GM12878 (cell line): ENCODE data around the gene PITPNC1. TPM values are rescaled to one million over a fixed set of nuclear protein-coding genes. Genes with fewer than 3 reads are reported as not detected.
A peak's percentile ranks its signal among the peaks of the same experiment; 100 is the strongest.

ENCODE experiments used
- ATAC-seq: fragments of 200-7000 bp; cut with Tn5 transposase; 3 replicates; pipeline ENCODE4 v1.9.1; 2020; ENCODE audit warnings: mild to moderate bottlenecking, moderate library complexity
- BruUV-seq: library from RNA; stranded (reverse); fragments of 400-500 nt; replicated peaks from 2 replicates; lab custom pipeline; 2021; lab: Mats Ljungman, UMichigan
- CTCF ChIA-PET: fragments of 300-600 bp; sonication (Branson Sonifier 250); formaldehyde crosslinking; extraction: SDS; loops from one replicate; lab custom pipeline; 2021; ENCODE audit warnings: inconsistent platforms; lab: Yijun Ruan, JAX
- POLR2A ChIA-PET: fragments of 350-600 bp; formaldehyde crosslinking; extraction: SDS; loops from one replicate; lab custom pipeline; 2021; ENCODE audit warnings: inconsistent platforms; lab: Charles Lee
- RAD21 ChIA-PET: fragments of 300-600 bp; sonication (Branson Sonifier 250); formaldehyde crosslinking; loops from one replicate; lab custom pipeline; 2023; ENCODE audit warnings: antibody characterized with exemption; ENCODE audit not compliant: unreplicated experiment; lab: Charles Lee
- SMC1A ChIA-PET: fragments of 300-600 bp; sonication (Branson Sonifier 250); formaldehyde crosslinking; loops from one replicate; lab custom pipeline; 2023; ENCODE audit not compliant: unreplicated experiment, uncharacterized antibody; lab: Charles Lee
- DNase-seq: peaks from one replicate; pipeline ENCODE4 v3.0.0-alpha.2; 2011; ENCODE audit warnings: low read depth, low spot score
- FAIRE-seq: peaks from 3 replicates; lab custom pipeline; 2011; peaks lifted over from hg19 to GRCh38; lab: Jason Lieb, UNC
- H2AFZ ChIP-seq: 2 replicates; pipeline ENCODE4 v1.6.0; 2011; ENCODE audit warnings: low read depth, low read length, control low read depth; ENCODE audit not compliant: control insufficient read depth
- H3K27ac ChIP-seq: 2 replicates; pipeline ENCODE4 v1.5.1; 2011; ENCODE audit warnings: control low read depth; ENCODE audit not compliant: control insufficient read depth, insufficient read depth
- H3K27me3 ChIP-seq, 2 experiments: replicated peaks in 1 of 2; 2 replicates each; pipeline versions ENCODE4 v1.6.0 to v1.6.1; 2011; ENCODE audit warnings: low read length in 1 of 2; ENCODE audit not compliant: control insufficient read depth in 2 of 2, insufficient read depth in 2 of 2
- H3K36me3 ChIP-seq, 2 experiments: 2 replicates each; pipeline ENCODE4 v1.5.1; 2011; ENCODE audit warnings: low read length in 1 of 2; ENCODE audit not compliant: control insufficient read depth in 2 of 2, insufficient read depth in 2 of 2
- H3K4me1 ChIP-seq: 2 replicates; pipeline ENCODE4 v1.6.1; 2011; ENCODE audit warnings: mild to moderate bottlenecking, low read length, moderate library complexity, mixed read lengths; ENCODE audit not compliant: control insufficient read depth, insufficient read depth
- H3K4me2 ChIP-seq: 2 replicates; pipeline ENCODE4 v1.6.0; 2011; ENCODE audit warnings: control low read depth; ENCODE audit not compliant: control insufficient read depth, insufficient read depth
- H3K4me3 ChIP-seq: fragments of 200-600 bp; sonication (generic); 2 replicates; pipeline ENCODE4 v1.5.1; 2016
- H3K79me2 ChIP-seq: 2 replicates; pipeline ENCODE4 v1.6.0; 2011; ENCODE audit warnings: low read length; ENCODE audit not compliant: control insufficient read depth, insufficient read depth
- H3K9ac ChIP-seq: 2 replicates; pipeline ENCODE4 v1.8.0; 2011; ENCODE audit warnings: low read length, control low read depth, mixed read lengths; ENCODE audit not compliant: control insufficient read depth, insufficient read depth
- H3K9me3 ChIP-seq: replicated peaks from 3 replicates; pipeline ENCODE4 v1.5.1; 2011; ENCODE audit warnings: mild to moderate bottlenecking, low read length; ENCODE audit not compliant: control insufficient read depth, insufficient read depth
- H4K20me1 ChIP-seq: 2 replicates; pipeline ENCODE4 v1.6.0; 2011; ENCODE audit not compliant: control insufficient read depth, insufficient read depth
- BCL11A ChIP-seq: IDR thresholded peaks from 2 replicates; pipeline ENCODE4 v1.6.1; 2011; ENCODE audit warnings: low read depth, low read length
- HDGF ChIP-seq: fragments of 450-650 bp; IDR thresholded peaks from 2 replicates; pipeline ENCODE4 v1.6.1; 2016; ENCODE audit warnings: antibody characterized with exemption
- MEF2B ChIP-seq: fragments of 450-650 bp; IDR thresholded peaks from 2 replicates; pipeline ENCODE4 v1.6.1; 2018; ENCODE audit warnings: mild to moderate bottlenecking, moderate library complexity; ENCODE audit not compliant: partially characterized antibody, poor library complexity, severe bottlenecking
- YY1 ChIP-seq: IDR thresholded peaks from 2 replicates; pipeline ENCODE4 v1.6.1; 2011; ENCODE audit warnings: low read depth, mild to moderate bottlenecking, low read length
- ZNF384 ChIP-seq: IDR thresholded peaks from 2 replicates; pipeline ENCODE4 v1.6.1; 2012; ENCODE audit warnings: low read depth, mild to moderate bottlenecking, low read length, improper control_type of control experiment, borderline replicate concordance
- WGBS: methylation state at CpG from one replicate; pipeline ENCODE4 v1.1.6; 2016; ENCODE audit warnings: low lambda C conversion rate; ENCODE audit not compliant: insufficient replicate concordance, insufficient coverage; ENCODE audit errors: missing lambda C conversion rate; 5-methylcytosine and 5-hydroxymethylcytosine counted together
- in situ Hi-C: fragments of 300-500 bp; cut with MboI; formaldehyde crosslinking; loops from 9 replicates; pipeline ENCODE4 v1.14.3; 2018; ENCODE audit warnings: mixed read lengths
- intact Hi-C: fragments of 100-400 bp; cut with micrococcal nuclease; formaldehyde crosslinking; loops from one replicate; pipeline ENCODE4 v1.14.2; 2022; ENCODE audit not compliant: unreplicated experiment
- polyA plus RNA-seq, 11 experiments: library from polyadenylated mRNA; depleted of rRNA in 4 of 11; unstranded in 6 of 11; stranded (reverse) in 5 of 11; fragments of >200 nt; fragmentation: Nextera tagmentation in 4 of 11; fragmentation: Illumina TruSeq in 1 of 11; extraction: Ambion mirVana in 4 of 11; extraction: Trizol in 1 of 11; gene quantifications; 1 replicate in 1 of 11; 2 replicates in 10 of 11; pipeline versions ENCODE4 v1.2.1 to v1.2.3, GENCODE V29; 2011 to 2016; ENCODE audit warnings: inconsistent platforms in 2 of 11, missing spikeins in 2 of 11, low read depth in 1 of 11
- total RNA-seq, 4 experiments: library from RNA; depleted of rRNA in 3 of 4; stranded (reverse); fragments of >200 nt in 3 of 4; fragmentation: Illumina TruSeq in 1 of 4; extraction: Trizol in 1 of 4; gene quantifications; 2 replicates each; pipeline versions ENCODE4 v1.2.1 to v1.2.3, GENCODE V29; 2013 to 2021
- TF ChIP-seq, protein P1 (sequence below): fragments of 450-650 bp; IDR thresholded peaks from 2 replicates; pipeline ENCODE4 v1.6.1; 2017; ENCODE audit warnings: mild to moderate bottlenecking, moderate library complexity
- TF ChIP-seq, protein P2 (sequence below): fragments of 450-650 bp; IDR thresholded peaks from 2 replicates; pipeline ENCODE4 v1.6.1; 2017; ENCODE audit warnings: mild to moderate bottlenecking, moderate library complexity

PITPNC1 gene
- total and polyA plus RNA-seq, 10 of the 15 experiments (the other 5 are each of a cell fraction or from before 2014, with no cell fraction given), result 12.2 to 62.4 (median 47.3) TPM

DNA sequence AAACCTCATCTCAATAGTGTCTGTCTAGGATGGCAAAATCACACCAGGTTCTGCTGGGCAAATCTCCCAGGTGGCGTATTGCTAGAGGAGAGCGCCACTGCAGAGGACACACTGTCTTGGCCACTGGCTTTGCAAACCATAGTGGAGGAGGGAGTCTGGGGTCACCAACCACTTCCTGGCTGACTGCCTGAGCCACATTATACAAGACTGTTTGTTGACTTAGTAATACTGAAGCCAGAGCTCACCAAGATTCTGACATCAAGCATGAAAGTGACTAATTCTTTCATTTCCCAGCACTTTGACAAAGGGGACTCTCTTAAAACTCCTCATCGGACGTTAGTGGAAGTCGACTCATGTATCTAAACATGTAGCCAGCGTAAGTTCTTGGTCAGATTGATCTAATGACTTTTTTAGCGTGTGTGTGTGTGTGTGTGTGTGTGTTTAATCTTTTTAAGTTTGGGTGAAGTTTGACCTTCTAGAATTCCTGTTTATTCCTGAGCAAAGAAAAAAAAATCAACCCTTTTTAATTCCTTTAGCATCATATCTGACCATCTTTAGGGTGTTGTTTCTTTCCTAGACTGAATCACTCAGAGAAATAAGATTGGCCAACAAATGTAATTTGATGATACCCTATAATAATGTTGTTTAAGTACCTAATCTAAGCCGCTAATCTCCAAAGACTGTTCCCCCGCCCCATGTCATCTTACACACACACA is 13.7 kb downstream of the PITPNC1 start (continued):
- TF ChIP-seq MEF2B (peak; percentile 39), HDGF (no peak)

DNA sequence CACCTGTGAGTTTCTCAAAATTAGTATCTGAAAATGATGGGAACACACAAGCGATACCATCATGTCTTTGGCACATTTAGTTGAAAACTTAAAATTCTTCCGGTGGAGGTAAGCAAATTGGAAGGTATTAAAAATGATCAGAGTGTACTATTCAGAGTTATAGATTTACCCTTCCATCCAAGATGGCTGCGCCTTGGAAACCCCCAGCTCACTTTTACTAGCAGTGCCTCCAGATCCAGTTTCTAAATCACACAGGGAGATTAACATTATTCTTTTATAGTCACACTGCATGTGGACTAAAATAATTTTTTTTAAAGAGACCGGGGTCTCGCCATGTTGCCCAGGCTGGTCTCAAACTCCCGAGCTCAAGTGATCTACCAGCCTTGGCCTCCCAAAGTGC is 15.0 kb downstream of the PITPNC1 start:
- no peaks in the 10 kb centered on the region for H3K9me3 ChIP-seq
- in situ Hi-C loops, result no loop called here
- 27% methylated on average over 6 of the region's 6 CpGs for WGBS
- TF ChIP-seq BCL11A (no peak), YY1 (peak; percentile 89), ZNF384 (no peak)
- TF ChIP-seq, protein P1, sequence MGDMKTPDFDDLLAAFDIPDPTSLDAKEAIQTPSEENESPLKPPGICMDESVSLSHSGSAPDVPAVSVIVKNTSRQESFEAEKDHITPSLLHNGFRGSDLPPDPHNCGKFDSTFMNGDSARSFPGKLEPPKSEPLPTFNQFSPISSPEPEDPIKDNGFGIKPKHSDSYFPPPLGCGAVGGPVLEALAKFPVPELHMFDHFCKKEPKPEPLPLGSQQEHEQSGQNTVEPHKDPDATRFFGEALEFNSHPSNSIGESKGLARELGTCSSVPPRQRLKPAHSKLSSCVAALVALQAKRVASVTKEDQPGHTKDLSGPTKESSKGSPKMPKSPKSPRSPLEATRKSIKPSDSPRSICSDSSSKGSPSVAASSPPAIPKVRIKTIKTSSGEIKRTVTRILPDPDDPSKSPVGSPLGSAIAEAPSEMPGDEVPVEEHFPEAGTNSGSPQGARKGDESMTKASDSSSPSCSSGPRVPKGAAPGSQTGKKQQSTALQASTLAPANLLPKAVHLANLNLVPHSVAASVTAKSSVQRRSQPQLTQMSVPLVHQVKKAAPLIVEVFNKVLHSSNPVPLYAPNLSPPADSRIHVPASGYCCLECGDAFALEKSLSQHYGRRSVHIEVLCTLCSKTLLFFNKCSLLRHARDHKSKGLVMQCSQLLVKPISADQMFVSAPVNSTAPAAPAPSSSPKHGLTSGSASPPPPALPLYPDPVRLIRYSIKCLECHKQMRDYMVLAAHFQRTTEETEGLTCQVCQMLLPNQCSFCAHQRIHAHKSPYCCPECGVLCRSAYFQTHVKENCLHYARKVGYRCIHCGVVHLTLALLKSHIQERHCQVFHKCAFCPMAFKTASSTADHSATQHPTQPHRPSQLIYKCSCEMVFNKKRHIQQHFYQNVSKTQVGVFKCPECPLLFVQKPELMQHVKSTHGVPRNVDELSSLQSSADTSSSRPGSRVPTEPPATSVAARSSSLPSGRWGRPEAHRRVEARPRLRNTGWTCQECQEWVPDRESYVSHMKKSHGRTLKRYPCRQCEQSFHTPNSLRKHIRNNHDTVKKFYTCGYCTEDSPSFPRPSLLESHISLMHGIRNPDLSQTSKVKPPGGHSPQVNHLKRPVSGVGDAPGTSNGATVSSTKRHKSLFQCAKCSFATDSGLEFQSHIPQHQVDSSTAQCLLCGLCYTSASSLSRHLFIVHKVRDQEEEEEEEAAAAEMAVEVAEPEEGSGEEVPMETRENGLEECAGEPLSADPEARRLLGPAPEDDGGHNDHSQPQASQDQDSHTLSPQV, result 0 out of 2 replicates have a peak, but pooled peaks have one; percentile 21
- TF ChIP-seq, protein P2, sequence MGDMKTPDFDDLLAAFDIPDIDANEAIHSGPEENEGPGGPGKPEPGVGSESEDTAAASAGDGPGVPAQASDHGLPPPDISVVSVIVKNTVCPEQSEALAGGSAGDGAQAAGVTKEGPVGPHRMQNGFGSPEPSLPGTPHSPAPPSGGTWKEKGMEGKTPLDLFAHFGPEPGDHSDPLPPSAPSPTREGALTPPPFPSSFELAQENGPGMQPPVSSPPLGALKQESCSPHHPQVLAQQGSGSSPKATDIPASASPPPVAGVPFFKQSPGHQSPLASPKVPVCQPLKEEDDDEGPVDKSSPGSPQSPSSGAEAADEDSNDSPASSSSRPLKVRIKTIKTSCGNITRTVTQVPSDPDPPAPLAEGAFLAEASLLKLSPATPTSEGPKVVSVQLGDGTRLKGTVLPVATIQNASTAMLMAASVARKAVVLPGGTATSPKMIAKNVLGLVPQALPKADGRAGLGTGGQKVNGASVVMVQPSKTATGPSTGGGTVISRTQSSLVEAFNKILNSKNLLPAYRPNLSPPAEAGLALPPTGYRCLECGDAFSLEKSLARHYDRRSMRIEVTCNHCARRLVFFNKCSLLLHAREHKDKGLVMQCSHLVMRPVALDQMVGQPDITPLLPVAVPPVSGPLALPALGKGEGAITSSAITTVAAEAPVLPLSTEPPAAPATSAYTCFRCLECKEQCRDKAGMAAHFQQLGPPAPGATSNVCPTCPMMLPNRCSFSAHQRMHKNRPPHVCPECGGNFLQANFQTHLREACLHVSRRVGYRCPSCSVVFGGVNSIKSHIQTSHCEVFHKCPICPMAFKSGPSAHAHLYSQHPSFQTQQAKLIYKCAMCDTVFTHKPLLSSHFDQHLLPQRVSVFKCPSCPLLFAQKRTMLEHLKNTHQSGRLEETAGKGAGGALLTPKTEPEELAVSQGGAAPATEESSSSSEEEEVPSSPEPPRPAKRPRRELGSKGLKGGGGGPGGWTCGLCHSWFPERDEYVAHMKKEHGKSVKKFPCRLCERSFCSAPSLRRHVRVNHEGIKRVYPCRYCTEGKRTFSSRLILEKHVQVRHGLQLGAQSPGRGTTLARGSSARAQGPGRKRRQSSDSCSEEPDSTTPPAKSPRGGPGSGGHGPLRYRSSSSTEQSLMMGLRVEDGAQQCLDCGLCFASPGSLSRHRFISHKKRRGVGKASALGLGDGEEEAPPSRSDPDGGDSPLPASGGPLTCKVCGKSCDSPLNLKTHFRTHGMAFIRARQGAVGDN, result peak; percentile 37; the same call in 1 of the 2 replicates
- H3K4me3 ChIP-seq, result no peak overlapping the region
- H3K4me2 ChIP-seq, result peak overlapping the region; percentile 50
- POLR2A ChIA-PET, result no interaction called here
- RAD21 ChIA-PET, result no interaction called here
- no TSS peak for BruUV-seq
- FAIRE-seq (no peak), ATAC-seq (peak; percentile 20; the same call in 1 of the 3 replicates), DNase-seq (no peak)
- H3K27ac ChIP-seq, result peak overlapping the region; percentile 80
- no peaks in the 10 kb centered on the region for H3K27me3 ChIP-seq
- peaks cover 36% of the 10 kb centered on the region for H3K4me1 ChIP-seq
- peaks cover 57% of the 10 kb centered on the region for H3K79me2 ChIP-seq
- SMC1A ChIA-PET, result no interaction called here
- H3K36me3 ChIP-seq, result peaks cover 2 to 3% of the 10 kb centered on the region in 2 experiments; a peak in 3 of 4 replicates
- CTCF ChIA-PET, result interaction anchor here (0.7 to 1.3 kb wide), 2 partner anchors 13 to 78 kb away, joined by 3 to 4 read pairs; no protein-coding TSS in a partner anchor
- peak overlapping the region; percentile 10; the same call in 1 of the 2 replicates for H2AFZ ChIP-seq
- intact Hi-C loops, result loop anchor here (5.0 kb wide), 1 partner anchor 40 kb away; no protein-coding TSS in a partner anchor
- peak overlapping the region; percentile 18 for H3K9ac ChIP-seq
- H4K20me1 ChIP-seq, result no peaks in the 10 kb centered on the region
